C4-2B (cell line): ENCODE data around the gene SLC8A1.

ENCODE experiments used
- CTCF ChIP-seq: fragments of 450-650 bp; conservative IDR thresholded peaks from 2 replicates; pipeline ENCODE4 v1.5.1; 2017; ENCODE audit warnings: mild to moderate bottlenecking
- ZFX ChIP-seq: fragments of 450-650 bp; IDR thresholded peaks from 2 replicates; pipeline ENCODE4 v1.6.1; 2017

- TF ChIP-seq CTCF (peak; percentile 23), ZFX (no peak)
These were observed 238.8 kb downstream of the SLC8A1 start for GRCh38 chr2:40213071-40213470.
